HepG2 (cell line): Measurements from ENCODE around the gene MTHFR. TPM values are rescaled to one million over a fixed set of nuclear protein-coding genes. Genes with fewer than 3 reads are reported as not detected.

ENCODE experiments used
- HCFC1 ChIP-seq: fragments of 150-350 bp; IDR thresholded peaks from 2 replicates; pipeline ENCODE4 v1.6.1; 2014; ENCODE audit warnings: low read depth, low read length
- HES4 ChIP-seq: sonication (generic); formaldehyde crosslinking; IDR thresholded peaks from 2 replicates; pipeline ENCODE4 v1.9.0; 2021; ENCODE audit warnings: mild to moderate bottlenecking, missing genetic modification reagents, borderline replicate concordance
- HNF4G ChIP-seq, 2 experiments: sonication (generic) in 1 of 2; formaldehyde crosslinking in 1 of 2; IDR thresholded peaks; 2 replicates each; pipeline versions ENCODE4 v1.4.0 to v1.6.1; 2011 to 2020; ENCODE audit warnings: borderline replicate concordance in 2 of 2, low read depth in 2 of 2, mild to moderate bottlenecking in 2 of 2, low read length in 1 of 2, missing genetic modification reagents in 1 of 2, moderate library complexity in 1 of 2
- MEIS2 ChIP-seq: sonication (generic); formaldehyde crosslinking; IDR thresholded peaks from 2 replicates; pipeline ENCODE4 v1.9.0; 2021; ENCODE audit warnings: mild to moderate bottlenecking, missing genetic modification reagents
- MIER2 ChIP-seq: IDR thresholded peaks from 2 replicates; pipeline ENCODE4 v1.6.1; 2016; ENCODE audit warnings: missing biosample characterization, missing genetic modification reagents
- NCOA1 ChIP-seq: sonication (generic); formaldehyde crosslinking; IDR thresholded peaks from 2 replicates; pipeline ENCODE4 v1.9.0; 2021; ENCODE audit warnings: missing genetic modification reagents
- NR2C2 ChIP-seq: sonication (generic); formaldehyde crosslinking; IDR thresholded peaks from 2 replicates; pipeline ENCODE4 v1.4.0; 2020; ENCODE audit warnings: missing genetic modification reagents, mild to moderate bottlenecking, moderate library complexity, borderline replicate concordance
- SETDB1 ChIP-seq: sonication (generic); formaldehyde crosslinking; IDR thresholded peaks from 2 replicates; pipeline ENCODE4 v1.5.1; 2020; ENCODE audit warnings: missing genetic modification reagents, mild to moderate bottlenecking, borderline replicate concordance
- SP140L ChIP-seq: sonication (generic); formaldehyde crosslinking; IDR thresholded peaks from 2 replicates; pipeline ENCODE4 v1.4.0; 2020; ENCODE audit warnings: missing genetic modification reagents, borderline replicate concordance
- SSRP1 ChIP-seq: IDR thresholded peaks from 2 replicates; pipeline ENCODE4 v1.6.1; 2016; ENCODE audit warnings: control low read depth
- THAP11 ChIP-seq: IDR thresholded peaks from 2 replicates; pipeline ENCODE4 v1.6.1; 2016; ENCODE audit warnings: missing biosample characterization, missing genetic modification reagents
- ZNF484 ChIP-seq: sonication (generic); formaldehyde crosslinking; IDR thresholded peaks from 2 replicates; pipeline ENCODE4 v1.5.1; 2020; ENCODE audit warnings: mild to moderate bottlenecking, low read depth, missing genetic modification reagents, borderline replicate concordance
- ZNF547 ChIP-seq: sonication (generic); formaldehyde crosslinking; IDR thresholded peaks from 2 replicates; pipeline ENCODE4 v1.5.1; 2020; ENCODE audit warnings: mild to moderate bottlenecking, missing genetic modification reagents
- ZNF782 ChIP-seq: sonication (generic); formaldehyde crosslinking; IDR thresholded peaks from 2 replicates; pipeline ENCODE4 v1.4.0; 2020; ENCODE audit warnings: missing genetic modification reagents, mild to moderate bottlenecking, borderline replicate concordance
- ZSCAN29 ChIP-seq: sonication (generic); formaldehyde crosslinking; conservative IDR thresholded peaks from 2 replicates; pipeline ENCODE4 v1.4.0; 2020; ENCODE audit warnings: mild to moderate bottlenecking, missing genetic modification reagents
- polyA plus RNA-seq, 8 experiments: library from polyadenylated mRNA; depleted of rRNA in 3 of 8; stranded (reverse) in 7 of 8; unstranded in 1 of 8; fragments of >200 nt; fragmentation: Illumina TruSeq in 4 of 8; extraction: Trizol in 4 of 8; gene quantifications; 2 replicates each; pipeline versions ENCODE4 v1.2.1 to v1.2.3, GENCODE V29; 2011 to 2016; ENCODE audit warnings: low read depth in 4 of 8, missing spikeins in 1 of 8, mixed read lengths in 1 of 8; ENCODE audit not compliant: insufficient read depth in 1 of 8
- total RNA-seq, 5 experiments: library from RNA; depleted of rRNA; stranded (reverse); fragments of >200 nt; fragmentation: Illumina TruSeq; extraction: Trizol; gene quantifications; 2 replicates each; pipeline ENCODE4 v1.2.3, GENCODE V29; 2016; ENCODE audit warnings: low read depth in 1 of 5
- TF ChIP-seq, protein P1 (sequence below): sonication (generic); formaldehyde crosslinking; IDR thresholded peaks from 2 replicates; pipeline ENCODE4 v1.9.0; 2021; ENCODE audit warnings: mild to moderate bottlenecking, missing genetic modification reagents
- TF ChIP-seq, protein P2 (sequence below): IDR thresholded peaks from 2 replicates; pipeline ENCODE4 v1.6.1; 2016; ENCODE audit warnings: low read depth, control low read depth
- TF ChIP-seq, protein P3 (sequence below): sonication (generic); formaldehyde crosslinking; IDR thresholded peaks from 2 replicates; pipeline ENCODE4 v1.4.0; 2020; ENCODE audit warnings: mild to moderate bottlenecking, missing genetic modification reagents
- TF ChIP-seq, protein P4 (sequence below): sonication (generic); formaldehyde crosslinking; IDR thresholded peaks from 2 replicates; pipeline ENCODE4 v1.4.0; 2020; ENCODE audit warnings: missing genetic modification reagents, low read depth, mild to moderate bottlenecking, borderline replicate concordance

MTHFR gene
- total and polyA plus RNA-seq, 2 of the 13 experiments (the other 11 are each of a cell fraction or from before 2014, with no cell fraction given): 3.8 to 8.2 TPM

DNA sequence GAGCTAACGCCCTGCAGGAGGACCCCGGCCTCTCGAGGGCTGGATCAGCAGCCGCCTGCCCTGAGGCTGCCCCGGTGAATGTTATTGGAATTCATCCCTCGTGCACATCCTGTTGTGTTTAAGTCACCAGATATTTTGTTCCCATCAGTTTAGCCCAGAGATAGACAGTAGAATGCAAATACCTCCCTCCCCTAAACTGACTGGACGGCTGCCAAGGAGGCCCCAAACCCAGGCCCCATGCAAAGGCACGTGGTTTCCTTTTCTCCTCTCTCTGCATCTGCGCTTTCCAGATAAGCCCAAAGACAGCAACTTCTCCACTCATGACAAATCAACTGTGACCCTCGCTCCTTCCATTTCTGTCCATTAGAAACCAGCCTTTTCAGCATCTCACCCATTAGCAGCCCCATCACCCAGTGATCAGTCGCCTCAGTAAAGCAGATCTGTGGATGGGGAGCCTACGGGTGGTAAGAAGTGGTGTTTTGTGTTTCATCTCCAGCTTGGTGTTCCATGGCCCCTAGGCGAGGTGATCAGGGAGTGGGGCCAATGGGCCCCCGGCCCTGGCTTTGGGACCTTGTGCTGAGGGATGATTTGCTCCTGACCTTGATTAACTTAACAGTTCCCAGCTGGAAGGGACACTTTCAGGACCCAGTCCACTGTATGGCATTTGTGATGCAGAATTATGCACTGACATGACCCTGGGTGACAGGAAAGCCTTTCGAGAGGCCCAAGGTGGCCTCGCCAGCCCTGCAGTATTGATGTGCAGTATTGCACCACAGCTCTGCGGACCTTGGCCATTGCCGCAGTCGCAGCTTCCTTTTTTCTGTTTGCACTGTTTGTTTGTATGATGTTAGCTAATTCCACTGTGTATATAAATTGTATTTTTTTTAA is 36.6 kb upstream of the MTHFR start (continued):
- TF ChIP-seq HNF4G (IDR thresholded peaks at IDR 0.05; ENCODE audit: borderline replicate concordance, low read depth, low read length) (peak; percentile 99), HNF4G (CRISPR knock-in tag; IDR thresholded peaks at IDR 0.05; ENCODE audit: borderline replicate concordance, low read depth) (peak; percentile 66), HCFC1 (no peak), ZNF484 (CRISPR knock-in tag) (no peak), ZSCAN29 (peak; percentile 94), ZNF547 (CRISPR knock-in tag) (0 out of 2 replicates have a peak, but pooled peaks have one; percentile 49), ZNF782 (CRISPR knock-in tag) (peak; percentile 20; the same call in 1 of the 2 replicates), SETDB1 (0 out of 2 replicates have a peak, but pooled peaks have one; percentile 14), THAP11 (CRISPR knock-in tag) (peak; percentile 72), MIER2 (CRISPR knock-in tag) (peak; percentile 91), MEIS2 (CRISPR knock-in tag) (peak; percentile 93), SSRP1 (peak; percentile 99), NR2C2 (CRISPR knock-in tag) (peak; percentile 81), HES4 (CRISPR knock-in tag) (0 out of 2 replicates have a peak, but pooled peaks have one; percentile 17), NCOA1 (CRISPR knock-in tag) (peak; percentile 34; the same call in 1 of the 2 replicates), SP140L (CRISPR knock-in tag) (no peak)
- TF ChIP-seq, protein P1, sequence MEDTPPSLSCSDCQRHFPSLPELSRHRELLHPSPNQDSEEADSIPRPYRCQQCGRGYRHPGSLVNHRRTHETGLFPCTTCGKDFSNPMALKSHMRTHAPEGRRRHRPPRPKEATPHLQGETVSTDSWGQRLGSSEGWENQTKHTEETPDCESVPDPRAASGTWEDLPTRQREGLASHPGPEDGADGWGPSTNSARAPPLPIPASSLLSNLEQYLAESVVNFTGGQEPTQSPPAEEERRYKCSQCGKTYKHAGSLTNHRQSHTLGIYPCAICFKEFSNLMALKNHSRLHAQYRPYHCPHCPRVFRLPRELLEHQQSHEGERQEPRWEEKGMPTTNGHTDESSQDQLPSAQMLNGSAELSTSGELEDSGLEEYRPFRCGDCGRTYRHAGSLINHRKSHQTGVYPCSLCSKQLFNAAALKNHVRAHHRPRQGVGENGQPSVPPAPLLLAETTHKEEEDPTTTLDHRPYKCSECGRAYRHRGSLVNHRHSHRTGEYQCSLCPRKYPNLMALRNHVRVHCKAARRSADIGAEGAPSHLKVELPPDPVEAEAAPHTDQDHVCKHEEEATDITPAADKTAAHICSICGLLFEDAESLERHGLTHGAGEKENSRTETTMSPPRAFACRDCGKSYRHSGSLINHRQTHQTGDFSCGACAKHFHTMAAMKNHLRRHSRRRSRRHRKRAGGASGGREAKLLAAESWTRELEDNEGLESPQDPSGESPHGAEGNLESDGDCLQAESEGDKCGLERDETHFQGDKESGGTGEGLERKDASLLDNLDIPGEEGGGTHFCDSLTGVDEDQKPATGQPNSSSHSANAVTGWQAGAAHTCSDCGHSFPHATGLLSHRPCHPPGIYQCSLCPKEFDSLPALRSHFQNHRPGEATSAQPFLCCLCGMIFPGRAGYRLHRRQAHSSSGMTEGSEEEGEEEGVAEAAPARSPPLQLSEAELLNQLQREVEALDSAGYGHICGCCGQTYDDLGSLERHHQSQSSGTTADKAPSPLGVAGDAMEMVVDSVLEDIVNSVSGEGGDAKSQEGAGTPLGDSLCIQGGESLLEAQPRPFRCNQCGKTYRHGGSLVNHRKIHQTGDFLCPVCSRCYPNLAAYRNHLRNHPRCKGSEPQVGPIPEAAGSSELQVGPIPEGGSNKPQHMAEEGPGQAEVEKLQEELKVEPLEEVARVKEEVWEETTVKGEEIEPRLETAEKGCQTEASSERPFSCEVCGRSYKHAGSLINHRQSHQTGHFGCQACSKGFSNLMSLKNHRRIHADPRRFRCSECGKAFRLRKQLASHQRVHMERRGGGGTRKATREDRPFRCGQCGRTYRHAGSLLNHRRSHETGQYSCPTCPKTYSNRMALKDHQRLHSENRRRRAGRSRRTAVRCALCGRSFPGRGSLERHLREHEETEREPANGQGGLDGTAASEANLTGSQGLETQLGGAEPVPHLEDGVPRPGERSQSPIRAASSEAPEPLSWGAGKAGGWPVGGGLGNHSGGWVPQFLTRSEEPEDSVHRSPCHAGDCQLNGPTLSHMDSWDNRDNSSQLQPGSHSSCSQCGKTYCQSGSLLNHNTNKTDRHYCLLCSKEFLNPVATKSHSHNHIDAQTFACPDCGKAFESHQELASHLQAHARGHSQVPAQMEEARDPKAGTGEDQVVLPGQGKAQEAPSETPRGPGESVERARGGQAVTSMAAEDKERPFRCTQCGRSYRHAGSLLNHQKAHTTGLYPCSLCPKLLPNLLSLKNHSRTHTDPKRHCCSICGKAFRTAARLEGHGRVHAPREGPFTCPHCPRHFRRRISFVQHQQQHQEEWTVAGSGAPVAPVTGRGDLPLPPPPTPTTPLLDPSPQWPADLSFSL (CRISPR knock-in tag): no peak
- TF ChIP-seq, protein P2, sequence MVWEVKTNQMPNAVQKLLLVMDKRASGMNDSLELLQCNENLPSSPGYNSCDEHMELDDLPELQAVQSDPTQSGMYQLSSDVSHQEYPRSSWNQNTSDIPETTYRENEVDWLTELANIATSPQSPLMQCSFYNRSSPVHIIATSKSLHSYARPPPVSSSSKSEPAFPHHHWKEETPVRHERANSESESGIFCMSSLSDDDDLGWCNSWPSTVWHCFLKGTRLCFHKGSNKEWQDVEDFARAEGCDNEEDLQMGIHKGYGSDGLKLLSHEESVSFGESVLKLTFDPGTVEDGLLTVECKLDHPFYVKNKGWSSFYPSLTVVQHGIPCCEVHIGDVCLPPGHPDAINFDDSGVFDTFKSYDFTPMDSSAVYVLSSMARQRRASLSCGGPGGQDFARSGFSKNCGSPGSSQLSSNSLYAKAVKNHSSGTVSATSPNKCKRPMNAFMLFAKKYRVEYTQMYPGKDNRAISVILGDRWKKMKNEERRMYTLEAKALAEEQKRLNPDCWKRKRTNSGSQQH: no peak
- TF ChIP-seq, protein P3, sequence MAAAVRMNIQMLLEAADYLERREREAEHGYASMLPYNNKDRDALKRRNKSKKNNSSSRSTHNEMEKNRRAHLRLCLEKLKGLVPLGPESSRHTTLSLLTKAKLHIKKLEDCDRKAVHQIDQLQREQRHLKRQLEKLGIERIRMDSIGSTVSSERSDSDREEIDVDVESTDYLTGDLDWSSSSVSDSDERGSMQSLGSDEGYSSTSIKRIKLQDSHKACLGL (CRISPR knock-in tag): peak; percentile 60; the same call in 1 of the 2 replicates
- TF ChIP-seq, protein P4, sequence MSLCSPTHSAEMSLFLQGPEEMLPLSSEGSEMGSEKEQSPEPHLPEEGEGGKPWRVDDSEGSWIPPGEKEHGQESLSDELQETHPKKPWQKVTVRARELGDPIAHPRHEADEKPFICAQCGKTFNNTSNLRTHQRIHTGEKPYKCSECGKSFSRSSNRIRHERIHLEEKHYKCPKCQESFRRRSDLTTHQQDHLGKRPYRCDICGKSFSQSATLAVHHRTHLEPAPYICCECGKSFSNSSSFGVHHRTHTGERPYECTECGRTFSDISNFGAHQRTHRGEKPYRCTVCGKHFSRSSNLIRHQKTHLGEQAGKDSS (CRISPR knock-in tag): peak; percentile 53; the same call in 1 of the 2 replicates
